Naive thymus-derived CD8-positive, alpha-beta T cell (primary cell): ENCODE measurements around the gene FCGR2B. TPM values are rescaled to one million over a fixed set of nuclear protein-coding genes. Genes with fewer than 3 reads are reported as not detected.

Experiments
- polyA plus RNA-seq, 3 donors: library from polyadenylated mRNA; unstranded; fragments of 300-500 nt; fragmentation: Illumina TruSeq; gene quantifications; one replicate each; pipeline ENCODE4 v1.2.3, GENCODE V29; 2021
- total RNA-seq, 8 experiments: library from RNA in 2 of 8; stranded (reverse) in 2 of 8; gene quantifications; one replicate each; pipeline ENCODE4 v1.2.3 and lab custom pipeline; 2021 to 2026

Gene FCGR2B
- total and polyA plus RNA-seq, 5 experiments from 2014 or later: 0.16 to 3.5 (median 1.7) TPM; not detected in 1

Other genes starting within 250 kb of the FCGR2B start
- gene FCGR2A, start 157.7 kb upstream of the FCGR2B start, total RNA-seq: under 1 TPM; 0.34 to 0.52 TPM
- gene FCGR2A, start 157.7 kb upstream of the FCGR2B start, polyA plus RNA-seq: under 1 TPM in 2 of 3 donors, not detected in 1; 0.41 to 0.84 TPM
- gene HSPA6, start 138.6 kb upstream of the FCGR2B start, total RNA-seq: 1 to 10 TPM; 3.1 to 3.6 TPM
- under 1 TPM in 1 of 3 donors, not detected in 2; 0.06 TPM for gene HSPA6, start 138.6 kb upstream of the FCGR2B start, polyA plus RNA-seq
- 1 to 10 TPM in 1 of 2 experiments, under 1 TPM in 1; 0.74 to 1.1 TPM for gene FCGR3A, start 113.3 kb upstream of the FCGR2B start, total RNA-seq
- gene FCGR3A, start 113.3 kb upstream of the FCGR2B start, polyA plus RNA-seq: 10 to 100 TPM in 1 of 3 donors, 1 to 10 TPM in 2; 1.7 to 33.2 (median 2.3) TPM
- gene FCGR3B, start 32.0 kb upstream of the FCGR2B start, total RNA-seq: not detected
- gene FCGR3B, start 32.0 kb upstream of the FCGR2B start, polyA plus RNA-seq: under 1 TPM in 1 of 3 donors, not detected in 2; 0.29 TPM
- gene FCRLA, start 44.1 kb downstream of the FCGR2B start, total RNA-seq: 1 to 10 TPM; 5.0 to 6.4 TPM
- under 1 TPM in 2 of 3 donors, not detected in 1; 0.56 to 0.95 TPM for gene FCRLA, start 44.1 kb downstream of the FCGR2B start, polyA plus RNA-seq
- gene FCRLB, start 58.4 kb downstream of the FCGR2B start, total RNA-seq: 1 to 10 TPM; 1.1 to 1.2 TPM
- gene FCRLB, start 58.4 kb downstream of the FCGR2B start, polyA plus RNA-seq: 1 to 10 TPM in 1 of 3 donors, under 1 TPM in 2; 0.77 to 2.1 (median 0.98) TPM
- 10 to 100 TPM; 38.4 to 39.4 TPM for gene DUSP12, start 86.6 kb downstream of the FCGR2B start, total RNA-seq
- gene DUSP12, start 86.6 kb downstream of the FCGR2B start, polyA plus RNA-seq: 10 to 100 TPM; 62.7 to 73.1 (median 71.1) TPM
- gene ATF6, start 103.2 kb downstream of the FCGR2B start, total RNA-seq: 10 to 100 TPM; 23.5 to 24.3 TPM
- 10 to 100 TPM; 15.8 to 17.6 (median 16.3) TPM for gene ATF6, start 103.2 kb downstream of the FCGR2B start, polyA plus RNA-seq